NCI-H2227 treated with DMSO at 0.1 percent for 48 hours (cell line): ENCODE results near the gene ANKRD16.
"Not testable (repeated sequence)": the region's sequence is repeated elsewhere in the genome, so short reads cannot be mapped to it uniquely, and the experiment has no call there.

Source experiments
- DNase-seq: peaks from one replicate; lab custom pipeline; 2025; lab: John Stamatoyannopoulos, UW

Gene ANKRD16

GRCh38 chr10:5889624-5890451 lies at the start of gene ANKRD16, which contains the start of gene FBH1:
ANKRD16 (minus strand) TSS chr10:5889893; CDS start chr10:5889354, 539 bp downstream.
FBH1 (plus strand) TSS chr10:5890243; CDS start chr10:5890346, 103 bp downstream.
- DNase-seq: peak; percentile 87

- DNase-seq: no peak
Observed at GRCh38 chr10:5938291-5938690, 48.6 kb upstream of the ANKRD16 start.

- DNase-seq: no peak
Observed at GRCh38 chr10:5937016-5937415, 47.3 kb upstream of the ANKRD16 start.

- DNase-seq: no peak
Observed at GRCh38 chr10:5935628-5936027, 45.9 kb upstream of the ANKRD16 start.

GRCh38 chr10:5933909-5934546 lies 44.3 kb upstream of the ANKRD16 start:
- no peak for DNase-seq

- no peak for DNase-seq
Observed at GRCh38 chr10:5932345-5932744, 42.7 kb upstream of the ANKRD16 start.

- no peak for DNase-seq
Observed at GRCh38 chr10:5930272-5930671, 40.6 kb upstream of the ANKRD16 start.

GRCh38 chr10:5929442-5929841 lies 39.7 kb upstream of the ANKRD16 start:
- no peak for DNase-seq

GRCh38 chr10:5927306-5927705 lies 37.6 kb upstream of the ANKRD16 start:
- no peak for DNase-seq

GRCh38 chr10:5924889-5925288 lies 35.2 kb upstream of the ANKRD16 start:
- DNase-seq: no peak

- no peak for DNase-seq
Observed at GRCh38 chr10:5921746-5922145, 32.1 kb upstream of the ANKRD16 start.

GRCh38 chr10:5919568-5919967 lies 29.9 kb upstream of the ANKRD16 start:
- DNase-seq: no peak

GRCh38 chr10:5918763-5919162 lies 29.1 kb upstream of the ANKRD16 start:
- DNase-seq: no peak

- DNase-seq: no peak
Observed at GRCh38 chr10:5917305-5917704, 27.6 kb upstream of the ANKRD16 start.

- no peak for DNase-seq
Observed at GRCh38 chr10:5915451-5915850, 25.8 kb upstream of the ANKRD16 start.

- DNase-seq: no peak
Observed at GRCh38 chr10:5913736-5914135, 24.0 kb upstream of the ANKRD16 start.

- no peak for DNase-seq
Observed at GRCh38 chr10:5911670-5912069, 22.0 kb upstream of the ANKRD16 start.

- DNase-seq: no peak
Observed at GRCh38 chr10:5910323-5911100, 20.8 kb upstream of the ANKRD16 start.

GRCh38 chr10:5908676-5909075 lies 19.0 kb upstream of the ANKRD16 start:
- not testable (repeated sequence) for DNase-seq

- DNase-seq: no peak
Observed at GRCh38 chr10:5906651-5907050, 17.0 kb upstream of the ANKRD16 start.

GRCh38 chr10:5905854-5906507 lies 16.3 kb upstream of the ANKRD16 start:
- DNase-seq: no peak

- no peak for DNase-seq
Observed at GRCh38 chr10:5904227-5904626, 14.5 kb upstream of the ANKRD16 start.
